KMS-11 (cell line): ENCODE measurements around the gene SLAMF8.

Experiments
- H2AFZ ChIP-seq: fragments of 200-600 bp; sonication (generic); 2 replicates; pipeline ENCODE4 v1.6.1; 2016; ENCODE audit warnings: antibody characterized with exemption, mixed run types, low read depth
- H3K27ac ChIP-seq: fragments of 200-600 bp; sonication (generic); 2 replicates; pipeline ENCODE4 v1.6.1; 2016; ENCODE audit warnings: mild to moderate bottlenecking, mixed run types
- H3K27me3 ChIP-seq: fragments of 200-600 bp; sonication (generic); 2 replicates; pipeline ENCODE4 v1.6.1; 2017; ENCODE audit warnings: mild to moderate bottlenecking, low read depth, mixed run types, moderate library complexity; ENCODE audit not compliant: insufficient read depth
- H3K36me3 ChIP-seq: fragments of 200-600 bp; sonication (generic); 2 replicates; pipeline ENCODE4 v1.6.1; 2017; ENCODE audit warnings: mild to moderate bottlenecking, mixed run types; ENCODE audit not compliant: insufficient read depth
- H3K4me1 ChIP-seq: fragments of 200-600 bp; sonication (generic); 2 replicates; pipeline ENCODE4 v1.6.1; 2016; ENCODE audit warnings: mild to moderate bottlenecking, low read depth, mixed run types; ENCODE audit not compliant: poor library complexity, severe bottlenecking
- H3K4me2 ChIP-seq: fragments of 200-600 bp; sonication (generic); 2 replicates; pipeline ENCODE4 v1.7.0; 2016; ENCODE audit warnings: mild to moderate bottlenecking, mixed run types
- H3K4me3 ChIP-seq: fragments of 200-600 bp; sonication (generic); IDR thresholded peaks from 2 replicates; pipeline ENCODE4 v1.6.1; 2017; ENCODE audit warnings: low read depth, low read length, mixed read lengths; ENCODE audit not compliant: insufficient read depth
- H3K79me2 ChIP-seq: fragments of 200-600 bp; sonication (generic); 2 replicates; pipeline ENCODE4 v1.6.1; 2016; ENCODE audit warnings: low read depth, mixed run types; ENCODE audit not compliant: insufficient read depth
- H3K9ac ChIP-seq: fragments of 200-600 bp; sonication (generic); 2 replicates; pipeline ENCODE4 v1.6.1; 2016; ENCODE audit warnings: mild to moderate bottlenecking, mixed run types
- H4K20me1 ChIP-seq: fragments of 200-600 bp; sonication (generic); 2 replicates; pipeline ENCODE4 v1.6.1; 2016; ENCODE audit warnings: mild to moderate bottlenecking, mixed run types; ENCODE audit not compliant: insufficient read depth
- CTCF ChIP-seq: fragments of 200-600 bp; sonication (generic); conservative IDR thresholded peaks from 2 replicates; pipeline ENCODE4 v1.6.1; 2017; ENCODE audit warnings: low read depth, mild to moderate bottlenecking, antibody characterized with exemption, low read length, moderate library complexity, mixed read lengths

SLAMF8 gene

GRCh38 chr1:159881622-159882526 lies 55.2 kb downstream of the SLAMF8 start:
- H3K36me3 ChIP-seq = no peaks in the 10 kb centered on the region
- TF ChIP-seq CTCF = no peak
- no peaks in the 10 kb centered on the region for H4K20me1 ChIP-seq
- no peaks in the 10 kb centered on the region for H3K79me2 ChIP-seq
- H3K4me2 ChIP-seq = peak overlapping the region; percentile 76; the same call in 1 of the 2 replicates
- H3K4me3 ChIP-seq = no peak overlapping the region
- H2AFZ ChIP-seq = no peak overlapping the region
- no peaks in the 10 kb centered on the region for H3K27me3 ChIP-seq
- H3K9ac ChIP-seq = no peak overlapping the region
- H3K27ac ChIP-seq = no peak overlapping the region
- peaks cover 57% of the 10 kb centered on the region for H3K4me1 ChIP-seq

- H2AFZ ChIP-seq = no peak overlapping the region
Measured at GRCh38 chr1:159882527-159882862, 55.8 kb downstream of the SLAMF8 start.

GRCh38 chr1:159883134-159883533 lies 56.5 kb downstream of the SLAMF8 start:
- Histone ChIP-seq H3K4me2 (no peak overlapping the region), H3K9ac (no peak overlapping the region), H3K27ac (no peak overlapping the region), H3K36me3 (no peaks in the 10 kb centered on the region), H3K79me2 (no peaks in the 10 kb centered on the region), H3K27me3 (no peaks in the 10 kb centered on the region), H4K20me1 (no peaks in the 10 kb centered on the region), H2AFZ (no peak overlapping the region), H3K4me3 (no peak overlapping the region), H3K4me1 (peaks cover 52% of the 10 kb centered on the region)
- no peak for TF ChIP-seq CTCF

More at GRCh38 chr1:159882527-159882862, 55.8 kb downstream of the SLAMF8 start:
- H3K36me3 ChIP-seq = no peaks in the 10 kb centered on the region
- no peaks in the 10 kb centered on the region for H3K27me3 ChIP-seq
- no peak overlapping the region; the same call in 1 of the 2 replicates for H3K4me2 ChIP-seq
- no peaks in the 10 kb centered on the region for H3K79me2 ChIP-seq
- no peak for TF ChIP-seq CTCF
- H4K20me1 ChIP-seq = no peaks in the 10 kb centered on the region
- H3K4me1 ChIP-seq = peaks cover 57% of the 10 kb centered on the region
- H3K9ac ChIP-seq = no peak overlapping the region
- no peak overlapping the region for H3K27ac ChIP-seq
- no peak overlapping the region for H3K4me3 ChIP-seq

- no peak for TF ChIP-seq CTCF
Measured at GRCh38 chr1:159884296-159884695, 57.6 kb downstream of the SLAMF8 start.

More at GRCh38 chr1:159884296-159884695, 57.6 kb downstream of the SLAMF8 start:
- Histone ChIP-seq H3K27ac (no peak overlapping the region), H4K20me1 (no peaks in the 10 kb centered on the region), H3K4me3 (no peak overlapping the region), H3K79me2 (no peaks in the 10 kb centered on the region), H3K4me2 (no peak overlapping the region), H2AFZ (no peak overlapping the region), H3K9ac (no peak overlapping the region), H3K36me3 (no peaks in the 10 kb centered on the region), H3K27me3 (no peaks in the 10 kb centered on the region), H3K4me1 (peaks cover 44% of the 10 kb centered on the region)
